Measurements from ENCODE around the gene LRBA. TPM values are rescaled to one million over a fixed set of nuclear protein-coding genes. Genes with fewer than 3 reads are reported as not detected.

Gene LRBA
- total RNA-seq, 1 experiment from 2014 or later: 55.3 TPM

DNA sequence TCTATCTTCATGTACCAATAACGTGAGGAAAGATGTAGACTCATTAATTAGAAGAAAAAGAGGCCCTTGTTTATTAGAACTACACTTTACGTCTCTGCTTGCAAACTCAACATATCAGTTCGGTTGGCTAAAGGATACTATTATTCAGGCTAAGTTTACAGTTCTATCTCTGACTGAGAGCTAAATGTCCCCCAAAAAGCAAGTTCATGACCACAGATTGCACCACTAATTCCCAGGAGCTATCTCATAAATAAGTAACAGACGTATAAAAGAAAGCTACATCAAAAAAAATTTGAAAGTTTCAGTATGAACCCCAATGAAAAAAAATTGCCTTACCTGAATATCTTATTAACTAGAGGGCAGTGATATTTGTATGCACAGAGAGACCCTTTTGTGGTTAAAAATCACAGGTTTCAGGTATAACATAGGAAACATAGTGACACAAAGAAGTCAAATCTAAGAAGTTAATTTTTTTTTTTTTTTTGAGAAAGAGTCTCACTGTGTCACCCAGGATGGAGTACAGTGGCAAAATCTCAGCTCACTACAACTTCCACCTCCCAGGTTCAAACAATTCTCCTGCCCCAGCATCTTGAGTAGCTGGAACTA lies 304.2 kb downstream of the LRBA start:
- Histone ChIP-seq H2AFZ (ENCODE audit: low read length) (no peak overlapping the region), H4K5ac (ENCODE audit: insufficient read length, low read depth, low read length) (no peak overlapping the region), H3K18ac (ENCODE audit: insufficient read length, low read depth, low read length) (no peak overlapping the region), H2BK12ac (ENCODE audit: insufficient read length, low read depth, low read length) (no peak overlapping the region), H4K20me1 (ENCODE audit: control insufficient read depth, insufficient read depth, insufficient read length) (no peaks in the 10 kb centered on the region), H4K91ac (ENCODE audit: insufficient read length, low read depth, low read length) (no peak overlapping the region), H3K23ac (ENCODE audit: insufficient read length, low read depth, low read length) (no peak overlapping the region), H3K27ac (ENCODE audit: insufficient read length, low read depth, low read length) (no peak overlapping the region), H3K79me2 (ENCODE audit: insufficient read depth, low read length) (no peaks in the 10 kb centered on the region), H3K4ac (ENCODE audit: low read depth, low read length) (no peak overlapping the region), H3K14ac (ENCODE audit: insufficient read depth, low read length) (no peak overlapping the region), H3T11ph (ENCODE audit: low read length) (no peak overlapping the region), H3K9ac (ENCODE audit: extremely low read depth, insufficient read length, low read length) (no peak overlapping the region), H2BK20ac (ENCODE audit: low read depth, low read length, poor library complexity, severe bottlenecking) (no peak overlapping the region), H2AK5ac (ENCODE audit: insufficient read length, low read length) (no peak overlapping the region), H3K79me1 (ENCODE audit: insufficient read depth, low read depth, low read length, poor library complexity, severe bottlenecking) (no peaks in the 10 kb centered on the region), H3K23me2 (ENCODE audit: insufficient read length, low read depth, low read length, poor library complexity, severe bottlenecking) (no peaks in the 10 kb centered on the region), H3K27me3 (ENCODE audit: insufficient read depth, low read length) (no peaks in the 10 kb centered on the region), H2BK120ac (ENCODE audit: low read depth, low read length, poor library complexity, severe bottlenecking) (no peak overlapping the region), H3K4me1 (ENCODE audit: insufficient read depth, low read length) (no peaks in the 10 kb centered on the region), H2BK5ac (ENCODE audit: insufficient read length, low read length) (no peak overlapping the region), H3K56ac (ENCODE audit: insufficient read length, low read depth, low read length) (no peak overlapping the region), H4K8ac (replicated peaks; ENCODE audit: insufficient read length, low read depth, low read length) (no peak overlapping the region), H2BK15ac (ENCODE audit: low read depth, low read length) (no peak overlapping the region), H3K4me2 (ENCODE audit: insufficient read depth, insufficient read length, low read length) (no peak overlapping the region), H3K9me3 (ENCODE audit: control insufficient read depth, low read depth, low read length) (no peaks in the 10 kb centered on the region)
- TF ChIP-seq, protein P1, sequence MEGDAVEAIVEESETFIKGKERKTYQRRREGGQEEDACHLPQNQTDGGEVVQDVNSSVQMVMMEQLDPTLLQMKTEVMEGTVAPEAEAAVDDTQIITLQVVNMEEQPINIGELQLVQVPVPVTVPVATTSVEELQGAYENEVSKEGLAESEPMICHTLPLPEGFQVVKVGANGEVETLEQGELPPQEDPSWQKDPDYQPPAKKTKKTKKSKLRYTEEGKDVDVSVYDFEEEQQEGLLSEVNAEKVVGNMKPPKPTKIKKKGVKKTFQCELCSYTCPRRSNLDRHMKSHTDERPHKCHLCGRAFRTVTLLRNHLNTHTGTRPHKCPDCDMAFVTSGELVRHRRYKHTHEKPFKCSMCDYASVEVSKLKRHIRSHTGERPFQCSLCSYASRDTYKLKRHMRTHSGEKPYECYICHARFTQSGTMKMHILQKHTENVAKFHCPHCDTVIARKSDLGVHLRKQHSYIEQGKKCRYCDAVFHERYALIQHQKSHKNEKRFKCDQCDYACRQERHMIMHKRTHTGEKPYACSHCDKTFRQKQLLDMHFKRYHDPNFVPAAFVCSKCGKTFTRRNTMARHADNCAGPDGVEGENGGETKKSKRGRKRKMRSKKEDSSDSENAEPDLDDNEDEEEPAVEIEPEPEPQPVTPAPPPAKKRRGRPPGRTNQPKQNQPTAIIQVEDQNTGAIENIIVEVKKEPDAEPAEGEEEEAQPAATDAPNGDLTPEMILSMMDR (conservative IDR thresholded peaks at IDR 0.05): no peak
- Mint-ChIP-seq H3K27me3 (ENCODE audit: low read depth) (no peaks in the 10 kb centered on the region), H3K27ac (peak overlapping the region in 1 of 3 experiments; percentile 25; a peak in 1 of 7 replicates), H3K4me3 (no peak overlapping the region), H3K4me1 (no peaks in the 10 kb centered on the region), H3K9me3 (no peaks in the 10 kb centered on the region), H3K36me3 (ENCODE audit: insufficient read depth in 1 of 3, low read depth in 3 of 3) (no peaks in the 10 kb centered on the region)
- no CpG with 5 or more reads among the region's 4 CpGs for WGBS (ENCODE audit: extremely low coverage, insufficient read length, low lambda C conversion rate)
- no peak for DNase-seq
